Measurements from ENCODE around the gene ADPRHL1.

Gene ADPRHL1

DNA sequence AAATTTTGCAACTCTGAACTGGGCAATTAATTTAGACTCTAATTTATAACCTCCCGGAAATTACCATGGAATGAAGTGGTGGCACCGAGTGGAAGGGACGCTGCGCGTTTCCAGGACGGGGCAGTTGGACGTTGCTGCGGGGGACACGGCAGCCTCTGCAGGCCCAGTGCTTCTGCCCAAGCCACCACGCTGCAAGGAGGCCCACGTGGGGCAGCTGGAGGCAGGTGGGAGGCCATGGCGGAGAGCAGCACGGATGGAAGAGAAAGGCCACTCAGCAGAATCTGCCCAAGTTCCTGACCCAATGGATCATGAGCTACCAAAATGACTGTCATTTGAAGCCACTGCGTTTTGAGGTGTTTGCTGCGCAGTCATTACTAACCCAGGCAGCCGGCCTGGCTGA lies 11.2 kb upstream of the ADPRHL1 start:
- H3K9me3 ChIP-seq (ENCODE audit: severe bottlenecking) = no peaks in the 10 kb centered on the region

DNA sequence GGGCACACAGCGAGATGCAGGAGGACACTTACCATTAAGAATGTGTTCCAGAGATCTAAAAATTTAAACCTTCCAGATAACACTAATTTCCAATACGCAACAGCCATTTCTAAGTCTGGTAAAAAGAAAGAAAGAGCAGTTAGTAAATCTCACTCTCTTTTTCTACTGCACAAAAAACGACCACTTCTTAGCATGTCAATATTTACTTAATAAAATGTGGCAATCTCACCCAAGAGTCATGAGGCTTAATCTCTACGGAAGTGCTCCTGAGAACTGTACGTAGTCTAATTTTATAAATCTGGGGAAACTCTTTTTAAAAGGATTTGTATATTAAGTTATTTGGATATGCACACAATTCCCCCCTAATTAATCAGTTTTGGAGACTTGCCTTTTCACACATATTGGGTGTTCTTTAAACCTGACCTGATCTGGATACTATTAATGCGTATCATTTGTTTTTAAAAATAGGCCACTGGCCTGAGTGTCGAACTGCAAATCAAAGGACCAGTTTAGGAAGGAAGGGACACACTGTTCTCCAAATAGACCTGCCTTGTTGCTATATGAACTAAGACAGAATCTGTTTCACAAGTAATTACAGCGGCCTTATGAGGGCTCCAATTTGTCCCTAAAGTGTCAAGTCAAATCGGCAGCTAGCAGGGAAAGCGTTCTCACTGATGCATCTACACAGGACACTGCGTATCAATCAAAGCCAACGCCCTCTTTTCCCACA lies 7.9 kb upstream of the ADPRHL1 start:
- no peaks in the 10 kb centered on the region for H3K9me3 ChIP-seq (ENCODE audit: severe bottlenecking)
- H3K27ac ChIP-seq (ENCODE audit: poor library complexity, severe bottlenecking) = no peak overlapping the region
- ATAC-seq (ENCODE audit: low read depth) (no peak), DNase-seq (ENCODE audit: low spot score) (no peak)
- H3K4me3 ChIP-seq (ENCODE audit: severe bottlenecking) = no peak overlapping the region
- H3K36me3 ChIP-seq (ENCODE audit: low read depth) = peaks cover 69% of the 10 kb centered on the region
- no peaks in the 10 kb centered on the region for H3K27me3 ChIP-seq (ENCODE audit: insufficient read depth, poor library complexity, severe bottlenecking)
- no peaks in the 10 kb centered on the region for H3K4me1 ChIP-seq (ENCODE audit: insufficient read depth, poor library complexity, severe bottlenecking)
- TF ChIP-seq, protein P1, sequence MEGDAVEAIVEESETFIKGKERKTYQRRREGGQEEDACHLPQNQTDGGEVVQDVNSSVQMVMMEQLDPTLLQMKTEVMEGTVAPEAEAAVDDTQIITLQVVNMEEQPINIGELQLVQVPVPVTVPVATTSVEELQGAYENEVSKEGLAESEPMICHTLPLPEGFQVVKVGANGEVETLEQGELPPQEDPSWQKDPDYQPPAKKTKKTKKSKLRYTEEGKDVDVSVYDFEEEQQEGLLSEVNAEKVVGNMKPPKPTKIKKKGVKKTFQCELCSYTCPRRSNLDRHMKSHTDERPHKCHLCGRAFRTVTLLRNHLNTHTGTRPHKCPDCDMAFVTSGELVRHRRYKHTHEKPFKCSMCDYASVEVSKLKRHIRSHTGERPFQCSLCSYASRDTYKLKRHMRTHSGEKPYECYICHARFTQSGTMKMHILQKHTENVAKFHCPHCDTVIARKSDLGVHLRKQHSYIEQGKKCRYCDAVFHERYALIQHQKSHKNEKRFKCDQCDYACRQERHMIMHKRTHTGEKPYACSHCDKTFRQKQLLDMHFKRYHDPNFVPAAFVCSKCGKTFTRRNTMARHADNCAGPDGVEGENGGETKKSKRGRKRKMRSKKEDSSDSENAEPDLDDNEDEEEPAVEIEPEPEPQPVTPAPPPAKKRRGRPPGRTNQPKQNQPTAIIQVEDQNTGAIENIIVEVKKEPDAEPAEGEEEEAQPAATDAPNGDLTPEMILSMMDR (IDR thresholded peaks at IDR 0.05; ENCODE audit: poor library complexity, severe bottlenecking) = no peak

More for the DNA sequence above, 11.2 kb upstream of the ADPRHL1 start:
- no peak for ATAC-seq (ENCODE audit: low read depth)
- Histone ChIP-seq H3K27ac (ENCODE audit: poor library complexity, severe bottlenecking) (no peak overlapping the region), H3K36me3 (ENCODE audit: low read depth) (peaks cover 54% of the 10 kb centered on the region), H3K4me1 (ENCODE audit: insufficient read depth, poor library complexity, severe bottlenecking) (no peaks in the 10 kb centered on the region), H3K27me3 (ENCODE audit: insufficient read depth, poor library complexity, severe bottlenecking) (no peaks in the 10 kb centered on the region), H3K4me3 (ENCODE audit: severe bottlenecking) (no peak overlapping the region)
- no peak for DNase-seq (ENCODE audit: low spot score)
- TF ChIP-seq, protein P1 (IDR thresholded peaks at IDR 0.05; ENCODE audit: poor library complexity, severe bottlenecking) = no peak

GRCh38 chr13:113460599-113460998 lies 7.3 kb upstream of the ADPRHL1 start:
- H3K36me3 ChIP-seq (ENCODE audit: low read depth) = peaks cover 71% of the 10 kb centered on the region

GRCh38 chr13:113460064-113460555 lies 6.8 kb upstream of the ADPRHL1 start:
- DNase-seq (ENCODE audit: low spot score) (no peak), ATAC-seq (ENCODE audit: low read depth) (no peak)
- Histone ChIP-seq H3K27ac (ENCODE audit: poor library complexity, severe bottlenecking) (no peak overlapping the region), H3K4me3 (ENCODE audit: severe bottlenecking) (no peak overlapping the region), H3K9me3 (ENCODE audit: severe bottlenecking) (no peaks in the 10 kb centered on the region), H3K4me1 (ENCODE audit: insufficient read depth, poor library complexity, severe bottlenecking) (no peaks in the 10 kb centered on the region), H3K27me3 (ENCODE audit: insufficient read depth, poor library complexity, severe bottlenecking) (no peaks in the 10 kb centered on the region), H3K36me3 (ENCODE audit: low read depth) (peaks cover 71% of the 10 kb centered on the region)
- TF ChIP-seq, protein P1 (IDR thresholded peaks at IDR 0.05; ENCODE audit: poor library complexity, severe bottlenecking) = no peak

More at GRCh38 chr13:113460599-113460998, 7.3 kb upstream of the ADPRHL1 start:
- Histone ChIP-seq H3K27me3 (ENCODE audit: insufficient read depth, poor library complexity, severe bottlenecking) (no peaks in the 10 kb centered on the region), H3K4me1 (ENCODE audit: insufficient read depth, poor library complexity, severe bottlenecking) (no peaks in the 10 kb centered on the region), H3K27ac (ENCODE audit: poor library complexity, severe bottlenecking) (no peak overlapping the region), H3K9me3 (ENCODE audit: severe bottlenecking) (no peaks in the 10 kb centered on the region), H3K4me3 (ENCODE audit: severe bottlenecking) (no peak overlapping the region)
- ATAC-seq (ENCODE audit: low read depth) (no peak), DNase-seq (ENCODE audit: low spot score) (no peak)
- TF ChIP-seq, protein P1 (IDR thresholded peaks at IDR 0.05; ENCODE audit: poor library complexity, severe bottlenecking) = no peak
